CD4-positive, alpha-beta T cell treated with Interferon alpha-2 for 1 hour (primary cell): Measurements from ENCODE around the gene NUP214.

Experiments
- DNase-seq, 2 donors: peaks; one replicate each; pipeline ENCODE4 v3.0.0-alpha.2; 2020 to 2022

Gene NUP214

GRCh38 chr9:131280660-131281059 lies 155.3 kb downstream of the NUP214 start:
- DNase-seq: no peak

- no peak for DNase-seq
These were observed 156.0 kb downstream of the NUP214 start for GRCh38 chr9:131281119-131281965.

GRCh38 chr9:131282175-131282574 lies 156.8 kb downstream of the NUP214 start:
- no peak for DNase-seq

GRCh38 chr9:131282688-131283422 lies 157.5 kb downstream of the NUP214 start:
- DNase-seq: no peak
